SJCRH30 (cell line): ENCODE data around the gene KCNH5. TPM values are rescaled to one million over a fixed set of nuclear protein-coding genes. Genes with fewer than 3 reads are reported as not detected.

Experiments
- DNase-seq, 2 experiments: peaks; one replicate each; pipeline ENCODE4 v3.0.0-alpha.2; 2015 to 2020
- H3K27ac ChIP-seq: fragments of 250-450 bp; sonication (Bioruptor Pico); 2 replicates; pipeline ENCODE4 v1.5.1; 2020; ENCODE audit warnings: mild to moderate bottlenecking, moderate library complexity
- H3K27me3 ChIP-seq: fragments of 250-450 bp; sonication (Bioruptor Pico); 2 replicates; pipeline ENCODE4 v1.5.1; 2020; ENCODE audit warnings: mild to moderate bottlenecking, moderate library complexity
- H3K36me3 ChIP-seq: fragments of 250-450 bp; sonication (Bioruptor Pico); 2 replicates; pipeline ENCODE4 v1.5.1; 2020; ENCODE audit warnings: mild to moderate bottlenecking, moderate library complexity
- H3K4me1 ChIP-seq: fragments of 250-450 bp; sonication (Bioruptor Pico); 2 replicates; pipeline ENCODE4 v1.5.1; 2020; ENCODE audit warnings: mild to moderate bottlenecking, moderate library complexity
- H3K4me3 ChIP-seq: fragments of 250-450 bp; sonication (Bioruptor Pico); 2 replicates; pipeline ENCODE4 v1.5.1; 2020; ENCODE audit warnings: mild to moderate bottlenecking, moderate library complexity
- H3K9me3 ChIP-seq: fragments of 250-450 bp; sonication (Bioruptor Pico); replicated peaks from 2 replicates; pipeline ENCODE4 v1.5.1; 2020; ENCODE audit warnings: mild to moderate bottlenecking, moderate library complexity
- total RNA-seq: library from RNA; depleted of rRNA; stranded (reverse); fragments of >200 nt; shearing (Covaris generic); gene quantifications from 2 replicates; pipeline ENCODE4 v1.2.3, GENCODE V29; 2014

KCNH5 gene
- total RNA-seq, 1 experiment from 2014 or later, result not detected

GRCh38 chr14:63027719-63028118 is 17.5 kb downstream of the KCNH5 start:
- no peak for DNase-seq
- no peak overlapping the region for H3K27ac ChIP-seq

GRCh38 chr14:63026491-63026890 is 18.8 kb downstream of the KCNH5 start:
- Histone ChIP-seq H3K36me3 (no peaks in the 10 kb centered on the region), H3K27me3 (no peaks in the 10 kb centered on the region)
- DNase-seq, result no peak

More at GRCh38 chr14:63027719-63028118, 17.5 kb downstream of the KCNH5 start:
- Histone ChIP-seq H3K36me3 (no peaks in the 10 kb centered on the region), H3K9me3 (no peaks in the 10 kb centered on the region), H3K4me3 (no peak overlapping the region), H3K27me3 (no peaks in the 10 kb centered on the region), H3K4me1 (no peaks in the 10 kb centered on the region)

DNA sequence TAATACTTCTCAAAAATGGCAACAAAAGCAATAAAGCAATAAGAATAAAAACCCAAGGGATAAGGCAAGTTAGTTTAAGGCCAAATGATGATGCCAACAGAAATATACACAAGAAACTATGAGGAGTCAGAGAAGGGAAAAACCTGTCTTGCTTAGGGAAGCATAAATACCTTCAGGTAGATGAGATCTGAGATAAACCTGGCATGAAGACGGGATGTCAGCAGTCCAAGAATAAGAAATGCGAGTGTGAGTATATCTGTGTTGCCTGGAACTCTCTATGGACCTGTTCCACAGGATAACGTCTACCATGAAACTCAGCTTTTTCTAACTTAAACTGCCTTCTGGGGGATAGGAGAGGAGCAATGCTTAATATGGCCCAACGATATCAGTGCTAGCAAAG is 30.6 kb downstream of the KCNH5 start:
- H3K36me3 ChIP-seq, result no peaks in the 10 kb centered on the region
- 0 out of 2 replicates have a peak, but pooled peaks cover under 1% of the 10 kb centered on the region for H3K27me3 ChIP-seq
- H3K4me3 ChIP-seq, result no peak overlapping the region
- no peak overlapping the region for H3K27ac ChIP-seq
- H3K4me1 ChIP-seq, result no peaks in the 10 kb centered on the region
- no peaks in the 10 kb centered on the region for H3K9me3 ChIP-seq
- no peak for DNase-seq

More at GRCh38 chr14:63026491-63026890, 18.8 kb downstream of the KCNH5 start:
- Histone ChIP-seq H3K27ac (no peak overlapping the region), H3K4me3 (no peak overlapping the region), H3K4me1 (no peaks in the 10 kb centered on the region), H3K9me3 (no peaks in the 10 kb centered on the region)

- no peaks in the 10 kb centered on the region for H3K36me3 ChIP-seq
- no peak for DNase-seq
- H3K4me3 ChIP-seq, result no peak overlapping the region
- H3K9me3 ChIP-seq, result no peaks in the 10 kb centered on the region
- 0 out of 2 replicates have a peak, but pooled peaks cover 6% of the 10 kb centered on the region for H3K27me3 ChIP-seq
- H3K27ac ChIP-seq, result no peak overlapping the region
- H3K4me1 ChIP-seq, result no peaks in the 10 kb centered on the region
Observed at GRCh38 chr14:63012171-63012570, 33.1 kb downstream of the KCNH5 start.

- no peak for DNase-seq
- Histone ChIP-seq H3K27me3 (0 out of 2 replicates have a peak, but pooled peaks cover 6% of the 10 kb centered on the region), H3K9me3 (no peaks in the 10 kb centered on the region), H3K4me1 (no peaks in the 10 kb centered on the region), H3K4me3 (no peak overlapping the region), H3K27ac (no peak overlapping the region), H3K36me3 (no peaks in the 10 kb centered on the region)
Observed at GRCh38 chr14:63011623-63012022, 33.6 kb downstream of the KCNH5 start.

- no peak overlapping the region for H3K27ac ChIP-seq
- H3K9me3 ChIP-seq, result no peaks in the 10 kb centered on the region
- no peak overlapping the region for H3K4me3 ChIP-seq
- 0 out of 2 replicates have a peak, but pooled peaks cover 6% of the 10 kb centered on the region for H3K27me3 ChIP-seq
- no peaks in the 10 kb centered on the region for H3K36me3 ChIP-seq
- no peak for DNase-seq
- no peaks in the 10 kb centered on the region for H3K4me1 ChIP-seq
Observed at GRCh38 chr14:63009495-63009894, 35.8 kb downstream of the KCNH5 start.

DNA sequence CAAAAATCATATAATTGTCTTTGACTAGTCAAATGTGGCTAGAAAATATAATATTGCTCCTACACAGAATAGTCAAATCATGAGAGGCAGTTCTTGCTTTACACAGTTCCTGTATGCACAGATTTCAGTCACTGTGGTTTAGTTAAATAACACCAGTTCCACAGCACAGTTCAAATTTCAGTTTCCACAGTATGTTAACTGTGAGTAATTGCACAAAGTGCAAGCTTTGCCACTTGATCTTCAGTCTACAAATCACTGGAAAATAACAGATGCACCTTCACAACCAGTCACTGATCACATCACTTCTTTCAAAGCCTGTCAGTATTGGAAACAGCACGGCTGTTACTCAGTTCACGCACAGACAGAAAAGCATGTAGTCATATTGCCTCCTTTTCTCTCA is 38.7 kb downstream of the KCNH5 start:
- no peak for DNase-seq
- no peaks in the 10 kb centered on the region for H3K9me3 ChIP-seq
- H3K4me3 ChIP-seq, result no peak overlapping the region
- H3K27ac ChIP-seq, result no peak overlapping the region
- H3K36me3 ChIP-seq, result no peaks in the 10 kb centered on the region
- H3K27me3 ChIP-seq, result 0 out of 2 replicates have a peak, but pooled peaks cover 6% of the 10 kb centered on the region
- H3K4me1 ChIP-seq, result no peaks in the 10 kb centered on the region

- Histone ChIP-seq H3K36me3 (no peaks in the 10 kb centered on the region), H3K27me3 (no peaks in the 10 kb centered on the region), H3K9me3 (no peaks in the 10 kb centered on the region), H3K4me3 (no peak overlapping the region), H3K27ac (no peak overlapping the region), H3K4me1 (no peaks in the 10 kb centered on the region)
- no peak for DNase-seq
Observed at GRCh38 chr14:62994096-62994495, 51.2 kb downstream of the KCNH5 start.

DNA sequence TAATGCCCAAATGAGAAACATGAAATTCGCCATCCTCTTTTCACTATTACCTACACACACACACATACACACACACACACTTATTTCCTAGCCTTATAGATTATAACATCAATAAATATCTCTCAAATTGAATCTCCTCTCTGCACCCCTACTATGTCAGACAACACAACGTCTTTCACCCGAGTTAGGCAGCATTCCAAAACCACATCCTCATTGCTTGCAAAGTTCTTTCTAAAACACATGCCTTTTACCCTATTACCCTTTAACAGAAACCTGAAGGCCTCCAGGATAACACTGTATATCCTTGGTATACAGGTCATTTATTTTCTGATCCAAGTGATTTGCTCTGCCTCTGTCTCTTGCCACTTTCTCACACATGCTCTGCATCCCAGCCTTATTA is 56.3 kb downstream of the KCNH5 start:
- Histone ChIP-seq H3K36me3 (no peaks in the 10 kb centered on the region), H3K4me1 (no peaks in the 10 kb centered on the region), H3K4me3 (no peak overlapping the region), H3K27ac (no peak overlapping the region), H3K27me3 (no peaks in the 10 kb centered on the region), H3K9me3 (no peaks in the 10 kb centered on the region)
- DNase-seq, result no peak

DNA sequence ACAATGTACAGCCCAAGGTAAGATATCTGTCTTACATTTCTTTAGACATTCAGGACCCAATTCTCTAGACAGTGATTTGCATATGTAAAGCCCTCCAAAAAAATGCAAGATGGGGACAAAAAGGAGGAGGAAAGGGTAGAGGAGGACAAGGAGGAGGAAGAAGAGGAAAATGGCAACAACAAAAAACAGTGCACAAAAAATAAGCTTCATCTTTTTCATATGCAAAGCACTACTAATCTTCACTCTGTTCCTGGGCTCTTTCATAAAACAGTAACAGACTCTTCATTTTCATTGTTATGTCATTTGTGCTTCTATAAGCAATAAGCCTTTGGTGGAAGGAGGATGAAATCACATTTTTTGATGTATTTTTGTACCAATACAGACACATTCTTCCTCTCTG is 61.4 kb downstream of the KCNH5 start:
- no peak overlapping the region for H3K27ac ChIP-seq
- H3K4me1 ChIP-seq, result no peaks in the 10 kb centered on the region
- no peaks in the 10 kb centered on the region for H3K9me3 ChIP-seq
- H3K4me3 ChIP-seq, result no peak overlapping the region
- no peak for DNase-seq
- H3K27me3 ChIP-seq, result no peaks in the 10 kb centered on the region
- no peaks in the 10 kb centered on the region for H3K36me3 ChIP-seq

DNA sequence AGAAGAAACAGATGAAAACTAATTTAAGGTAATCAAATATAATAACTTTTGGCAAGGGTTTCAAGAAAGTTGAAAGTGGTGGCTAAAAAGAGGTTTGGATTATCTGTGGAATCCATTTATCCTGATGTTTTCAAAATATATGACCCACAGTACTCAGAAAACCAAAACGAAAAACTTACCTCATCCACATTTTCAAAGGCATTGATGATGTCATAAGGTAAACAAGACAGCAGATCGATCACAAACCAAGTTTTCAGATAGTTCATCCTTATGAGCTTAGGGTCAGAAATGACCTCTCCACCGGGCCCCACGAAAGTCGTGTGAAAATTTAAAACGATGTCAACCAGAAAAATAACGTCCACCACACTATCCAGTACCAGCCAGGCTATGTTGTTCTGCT is 64.6 kb downstream of the KCNH5 start:
- Histone ChIP-seq H3K27ac (no peak overlapping the region), H3K4me3 (no peak overlapping the region), H3K9me3 (no peaks in the 10 kb centered on the region), H3K27me3 (no peaks in the 10 kb centered on the region), H3K4me1 (no peaks in the 10 kb centered on the region), H3K36me3 (no peaks in the 10 kb centered on the region)
- DNase-seq, result no peak

- H3K27me3 ChIP-seq, result no peaks in the 10 kb centered on the region
- H3K9me3 ChIP-seq, result no peaks in the 10 kb centered on the region
- H3K27ac ChIP-seq, result no peak overlapping the region
- peak; percentile 13 to 27 for DNase-seq
- no peak overlapping the region for H3K4me3 ChIP-seq
- no peaks in the 10 kb centered on the region for H3K4me1 ChIP-seq
- H3K36me3 ChIP-seq, result no peaks in the 10 kb centered on the region
Observed at GRCh38 chr14:62957562-62957961, 87.7 kb downstream of the KCNH5 start.

- no peaks in the 10 kb centered on the region for H3K9me3 ChIP-seq
- no peaks in the 10 kb centered on the region for H3K4me1 ChIP-seq
- no peaks in the 10 kb centered on the region for H3K36me3 ChIP-seq
- DNase-seq, result no peak
- no peaks in the 10 kb centered on the region for H3K27me3 ChIP-seq
- H3K4me3 ChIP-seq, result no peak overlapping the region
- no peak overlapping the region for H3K27ac ChIP-seq
Observed at GRCh38 chr14:62956413-62956812, 88.8 kb downstream of the KCNH5 start.

- H3K36me3 ChIP-seq, result no peaks in the 10 kb centered on the region
- no peaks in the 10 kb centered on the region for H3K9me3 ChIP-seq
- H3K27me3 ChIP-seq, result no peaks in the 10 kb centered on the region
- H3K4me3 ChIP-seq, result no peak overlapping the region
- H3K4me1 ChIP-seq, result no peaks in the 10 kb centered on the region
- H3K27ac ChIP-seq, result no peak overlapping the region
- no peak for DNase-seq
Observed at GRCh38 chr14:62954165-62954564, 91.1 kb downstream of the KCNH5 start.

GRCh38 chr14:62952226-62952625 is 93.0 kb downstream of the KCNH5 start:
- Histone ChIP-seq H3K4me1 (no peaks in the 10 kb centered on the region), H3K27me3 (no peaks in the 10 kb centered on the region), H3K9me3 (no peaks in the 10 kb centered on the region), H3K36me3 (no peaks in the 10 kb centered on the region), H3K4me3 (no peak overlapping the region), H3K27ac (no peak overlapping the region)
- no peak for DNase-seq

DNA sequence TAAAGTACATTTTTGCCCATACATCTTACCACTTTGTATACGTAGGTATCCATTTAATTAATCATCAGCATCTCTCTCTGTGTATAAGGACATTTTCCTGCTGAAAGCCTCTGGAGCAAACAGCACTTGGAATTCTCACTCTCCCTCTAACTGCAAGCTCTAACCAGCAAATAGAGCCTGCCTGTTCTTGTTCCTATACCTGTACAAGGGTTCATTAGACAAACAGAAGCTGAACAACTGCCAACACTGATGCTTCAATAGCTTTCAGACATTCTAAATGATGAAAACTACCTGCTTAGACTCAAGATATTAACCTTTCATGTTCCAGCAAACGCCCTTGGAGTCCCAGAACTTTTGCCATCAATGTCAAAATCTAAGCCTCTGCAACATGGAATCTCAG is 98.0 kb downstream of the KCNH5 start:
- Histone ChIP-seq H3K9me3 (no peaks in the 10 kb centered on the region), H3K4me1 (no peaks in the 10 kb centered on the region), H3K4me3 (no peak overlapping the region), H3K27me3 (no peaks in the 10 kb centered on the region), H3K36me3 (no peaks in the 10 kb centered on the region), H3K27ac (no peak overlapping the region)
- no peak for DNase-seq
